CD1c-positive myeloid dendritic cell (primary cell): ENCODE measurements around the gene GATAD2A.
A peak's percentile ranks its signal among the peaks of the same experiment; 100 is the strongest.
"Not testable (repeated sequence)": the region's sequence is repeated elsewhere in the genome, so short reads cannot be mapped to it uniquely, and the experiment has no call there.

Experiments
- DNase-seq: peaks from one replicate; pipeline ENCODE4 v3.0.0-alpha.2; 2016; ENCODE audit errors: extremely low spot score

The GATAD2A gene

DNA sequence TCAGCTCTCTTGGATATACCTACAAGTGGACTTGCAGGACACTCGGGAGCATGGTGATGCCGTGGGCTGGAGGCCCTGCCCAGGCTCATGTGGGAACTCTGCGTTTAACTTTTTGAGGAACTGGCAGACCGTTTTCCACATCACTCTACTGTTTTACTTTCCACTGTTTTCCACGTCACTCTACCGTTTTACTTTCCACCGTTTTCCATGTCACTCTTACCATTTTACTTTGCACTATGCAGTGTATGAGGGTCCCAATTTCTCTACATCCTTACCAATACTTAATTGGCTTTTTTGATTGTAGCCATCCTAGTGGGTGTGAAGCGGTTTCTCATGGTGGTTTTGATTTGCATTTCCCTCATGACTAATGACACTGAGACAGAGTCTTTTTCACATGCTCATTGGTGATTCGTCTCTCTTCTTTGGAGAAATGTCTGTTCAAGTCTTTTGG, 40.5 kb downstream of the GATAD2A start:
- DNase-seq, result peak; percentile 62

DNA sequence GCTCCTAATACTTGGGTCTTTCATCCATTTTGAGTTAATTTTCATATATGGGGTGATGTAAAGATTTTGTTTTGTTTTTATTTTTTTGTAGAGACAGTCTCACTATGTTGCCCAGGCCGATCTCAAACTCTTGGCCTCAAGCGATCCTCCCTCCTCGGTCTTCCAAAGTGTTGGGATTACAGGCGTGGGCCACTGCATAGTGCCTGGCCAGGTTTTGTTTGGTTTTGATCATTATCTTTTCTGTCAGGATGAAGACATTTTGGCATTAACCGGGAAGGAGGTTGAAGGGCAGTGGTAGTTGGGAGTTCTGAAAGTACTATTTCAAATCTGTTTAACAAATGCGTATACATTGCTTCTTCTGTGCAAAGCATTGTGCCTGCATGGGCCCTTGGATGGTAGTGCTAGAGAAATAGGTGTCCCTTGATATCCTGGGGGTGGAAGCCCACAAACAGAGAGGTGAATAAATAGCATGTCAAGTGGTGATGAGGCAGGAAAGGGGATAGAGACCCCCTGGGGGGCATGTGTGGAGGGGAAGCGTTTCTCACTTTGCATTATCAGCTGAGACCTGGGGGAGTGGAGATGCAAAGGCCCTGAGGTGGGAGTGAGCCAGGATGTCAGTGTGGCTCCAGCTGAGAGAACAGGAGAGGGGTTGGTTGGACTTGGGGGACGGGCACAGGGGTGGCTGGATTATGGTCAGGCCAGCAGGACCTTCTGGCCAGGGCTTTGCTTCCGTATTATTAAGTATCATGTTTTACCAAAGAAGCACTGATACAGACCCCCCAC, 41.4 kb downstream of the GATAD2A start:
- DNase-seq, result no peak

DNA sequence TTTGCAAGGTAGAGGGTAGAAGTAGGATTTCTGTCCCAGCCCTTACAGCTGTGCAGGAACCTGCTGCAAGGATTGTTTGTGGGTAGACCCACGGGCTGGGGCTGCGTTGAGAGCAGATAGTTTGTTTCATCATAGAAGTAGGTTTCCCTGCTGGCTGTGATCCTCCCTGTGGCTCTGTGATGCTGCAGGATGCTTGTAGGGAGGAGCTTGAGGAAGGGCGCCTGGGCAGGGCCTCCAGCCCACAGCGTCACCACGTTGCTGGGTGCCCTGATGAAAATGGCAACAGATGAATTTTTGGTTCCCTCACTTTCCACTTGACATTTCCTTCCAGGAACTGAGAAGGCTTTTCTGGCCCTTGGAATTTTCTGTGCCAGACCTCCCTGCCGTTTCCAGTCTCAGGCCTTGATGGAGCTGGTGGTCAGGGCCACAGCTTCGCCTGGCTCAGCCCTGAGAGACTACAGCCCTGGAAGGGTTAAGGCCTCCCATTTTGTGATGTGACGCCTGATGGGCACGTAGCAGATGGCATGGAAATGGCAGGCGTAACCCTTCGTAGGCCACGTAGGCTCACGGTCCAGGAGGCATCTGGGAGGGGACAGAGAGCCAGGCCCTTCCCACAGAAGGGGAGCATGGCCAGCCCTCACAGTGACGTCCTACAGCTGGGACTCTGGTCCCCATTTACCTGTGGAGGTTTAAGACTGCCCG, 42.2 kb downstream of the GATAD2A start:
- peak; percentile 33 for DNase-seq

DNA sequence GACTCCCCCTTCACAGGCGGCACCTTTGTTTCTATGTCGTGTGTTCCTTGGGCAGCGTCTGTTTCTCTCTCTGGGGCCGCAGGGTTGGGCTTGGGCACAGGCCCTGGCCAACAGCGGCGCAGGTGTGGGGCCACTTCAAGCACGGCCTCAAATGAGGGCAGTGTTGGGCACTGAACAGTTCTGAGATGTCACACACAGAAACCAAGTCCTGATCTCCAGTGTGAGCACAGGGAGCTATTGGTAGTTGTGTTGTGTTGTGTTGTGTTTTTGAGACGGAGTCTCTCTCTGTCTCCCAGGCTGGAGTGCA, 42.7 kb downstream of the GATAD2A start:
- no peak for DNase-seq

DNA sequence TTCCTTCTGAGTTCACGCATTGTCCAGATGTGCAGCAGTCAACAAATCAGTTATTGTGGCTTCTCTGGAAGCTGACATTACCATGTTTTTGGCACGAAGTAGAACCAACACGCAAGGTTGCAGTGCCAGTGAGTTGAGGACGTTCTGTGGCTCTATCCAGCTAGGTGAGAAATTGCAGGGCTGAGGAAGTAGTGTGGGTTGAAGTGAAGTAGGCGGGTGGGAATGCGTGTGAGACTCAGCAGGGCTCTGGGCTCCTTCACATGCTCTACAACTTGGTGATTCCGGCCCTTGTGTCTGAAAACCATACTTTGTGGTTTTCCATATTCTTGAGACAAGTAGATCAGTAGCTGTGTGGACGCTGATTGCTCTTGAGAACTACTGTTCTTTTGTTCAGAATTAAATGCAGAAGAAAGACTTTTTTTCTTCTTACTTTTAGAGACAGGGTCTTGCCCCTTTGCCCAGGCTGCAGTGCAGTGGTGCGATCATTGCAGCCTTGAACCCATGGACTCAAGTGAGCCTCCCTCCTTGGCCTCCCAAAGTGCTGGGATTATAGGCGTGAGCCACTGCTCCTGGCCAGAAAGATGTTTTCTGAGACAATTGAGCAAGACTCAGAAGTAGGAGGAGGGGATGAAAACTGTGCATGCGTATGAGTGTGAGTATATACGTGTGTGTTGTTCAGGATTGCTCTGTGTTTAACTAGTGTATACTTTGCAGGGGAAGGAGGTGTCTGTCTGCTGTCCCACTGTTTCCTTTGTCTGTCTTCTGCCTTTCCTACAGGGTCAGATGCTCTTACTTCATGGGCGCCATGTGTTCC, 46.2 kb downstream of the GATAD2A start:
- DNase-seq, result peak; percentile 81

DNA sequence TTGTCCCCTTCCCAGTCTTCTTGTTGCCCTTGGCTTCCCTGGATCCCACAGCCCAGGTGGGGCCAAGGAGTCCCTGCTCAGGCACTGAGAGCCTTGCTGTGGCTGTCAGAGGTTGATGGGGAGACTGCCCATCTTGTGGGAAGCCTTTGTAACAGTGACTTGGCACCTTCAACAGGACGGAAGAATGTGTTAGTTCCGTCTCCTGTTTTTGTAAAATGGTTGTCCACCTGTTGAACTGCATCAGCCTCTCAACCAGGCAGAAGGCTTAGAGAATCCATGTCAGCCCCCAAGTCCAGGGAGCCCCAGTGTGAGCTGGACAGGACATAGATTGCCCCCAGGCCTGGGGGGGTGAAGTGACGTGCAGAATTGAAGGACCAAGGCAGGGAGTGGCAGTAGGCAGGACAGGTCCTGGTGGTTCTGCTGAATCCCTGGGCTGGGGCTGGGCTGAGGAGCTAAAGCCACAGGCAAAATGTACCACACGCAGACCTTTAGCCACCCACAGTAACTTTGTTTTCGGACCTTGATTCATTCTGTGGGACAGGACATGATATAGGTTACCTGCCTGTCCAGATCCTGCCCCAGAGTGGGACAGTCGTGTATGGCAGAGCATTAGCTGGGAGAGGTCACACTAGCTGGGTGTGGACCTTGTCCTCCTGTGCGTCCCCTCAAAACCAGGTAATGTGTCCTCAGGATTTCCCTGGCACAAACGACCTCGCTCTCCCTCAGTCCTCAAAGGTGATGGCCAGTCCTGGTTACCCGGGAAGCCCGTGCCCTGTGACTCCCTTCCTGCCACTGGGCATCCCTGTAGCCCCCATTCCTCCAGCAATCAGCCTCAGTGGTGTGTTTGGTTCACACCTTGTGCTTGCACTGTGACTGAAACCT, 47.0 kb downstream of the GATAD2A start:
- no peak for DNase-seq

DNA sequence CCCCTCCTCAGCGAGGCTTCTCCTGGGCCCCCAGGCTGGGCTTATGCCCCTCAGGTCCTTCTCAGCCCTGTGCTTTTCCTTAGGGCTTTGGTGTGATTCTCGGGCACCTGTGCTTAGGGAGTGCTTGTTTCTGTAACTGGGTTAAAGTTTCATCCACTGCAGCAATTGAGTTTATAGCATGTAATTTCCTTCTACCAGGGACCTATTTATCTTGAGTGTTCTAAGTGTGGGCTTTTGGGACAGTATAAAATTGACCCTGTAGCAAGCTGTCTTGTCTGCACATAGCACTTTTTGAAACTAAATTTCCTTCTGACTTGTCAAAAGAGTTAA, 47.6 kb downstream of the GATAD2A start:
- no peak for DNase-seq

DNA sequence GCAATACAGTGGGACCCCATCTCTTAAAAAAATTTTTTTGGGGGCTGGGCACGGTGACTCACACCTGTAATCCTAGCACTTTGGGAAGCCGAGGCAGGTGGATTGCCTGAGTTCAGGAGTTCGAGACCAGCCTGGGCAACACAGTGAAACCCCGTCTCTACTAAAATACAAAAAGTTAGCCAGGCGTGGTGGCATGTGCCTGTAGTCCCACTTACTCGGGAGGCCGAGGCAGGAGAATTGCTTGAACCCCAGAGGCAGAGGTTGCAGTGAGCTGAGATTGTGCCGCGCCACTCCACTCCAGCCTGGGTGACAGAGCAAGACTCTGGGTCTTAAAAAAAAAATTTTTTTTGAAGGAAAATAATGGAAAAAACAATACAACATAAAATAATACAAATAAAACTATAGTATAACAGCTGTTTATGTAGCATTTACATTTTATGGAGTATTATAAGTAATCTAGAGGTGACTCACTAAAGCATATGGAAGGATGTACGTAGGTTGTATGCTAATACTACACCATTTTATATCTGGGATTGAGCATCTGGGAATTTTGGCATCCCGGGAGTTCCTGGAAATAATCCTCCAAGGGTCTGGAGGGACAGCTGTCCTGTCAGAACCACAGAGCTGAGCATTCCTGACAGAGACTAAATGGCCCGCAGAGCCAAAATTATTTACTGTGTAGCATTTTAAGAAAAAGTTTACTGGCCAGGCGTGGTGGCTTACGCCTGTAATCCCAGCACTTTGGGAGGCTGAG, 49.9 kb downstream of the GATAD2A start:
- DNase-seq, result not testable (repeated sequence)

DNA sequence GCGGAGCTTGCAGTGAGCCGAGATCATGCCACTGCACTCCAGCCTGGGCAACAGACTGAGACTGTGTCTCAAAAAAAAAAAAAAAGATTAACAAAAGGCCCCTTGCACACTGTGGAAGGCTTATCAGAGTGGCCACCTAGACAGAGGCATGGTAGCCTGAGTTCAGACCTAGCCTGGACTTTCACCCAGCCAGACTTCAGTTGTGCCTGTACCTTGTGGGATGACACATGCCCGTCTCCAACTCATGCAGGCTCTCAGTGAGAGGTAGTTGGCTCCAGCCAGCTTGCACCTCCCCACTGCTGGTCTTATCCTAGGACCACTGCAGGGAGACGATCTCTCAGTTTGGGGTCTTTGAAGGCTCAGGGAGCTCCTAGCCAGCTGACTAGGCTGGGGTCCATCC, 52.2 kb downstream of the GATAD2A start:
- DNase-seq, result no peak

DNA sequence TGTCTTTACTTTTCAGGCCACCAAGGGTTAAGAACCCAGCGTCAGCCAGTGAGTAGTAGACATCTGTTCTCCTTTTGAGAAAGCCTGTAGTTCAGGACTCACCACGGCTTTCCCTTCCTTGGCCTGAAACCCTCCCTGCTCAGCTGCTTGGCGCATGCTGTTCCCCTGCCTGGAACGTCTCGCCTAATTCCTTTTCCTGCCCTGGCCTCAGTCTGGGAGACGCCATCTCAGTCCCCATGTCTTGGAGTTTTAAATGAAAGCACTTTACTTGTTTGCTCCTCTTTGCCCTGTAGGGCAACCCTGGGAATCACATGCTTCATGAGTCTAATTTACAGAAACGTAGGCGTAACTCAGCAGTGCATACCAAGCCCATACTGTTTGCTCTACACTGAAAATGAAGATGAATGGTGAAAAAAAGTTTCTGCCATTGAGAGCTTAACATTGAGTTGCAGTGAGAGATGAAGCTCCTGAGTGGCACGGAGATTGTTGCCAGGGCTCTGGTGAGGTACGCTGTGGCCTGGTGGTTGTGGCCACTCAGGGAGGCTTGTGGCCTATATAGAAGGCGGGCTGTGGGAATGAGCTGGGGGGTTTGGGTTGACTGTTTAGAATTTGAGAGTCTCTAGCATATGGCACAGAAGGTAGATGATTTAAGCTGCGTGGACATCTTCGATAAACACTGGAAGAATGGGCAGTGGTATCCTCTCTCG, 52.8 kb downstream of the GATAD2A start:
- DNase-seq, result peak; percentile 18

DNA sequence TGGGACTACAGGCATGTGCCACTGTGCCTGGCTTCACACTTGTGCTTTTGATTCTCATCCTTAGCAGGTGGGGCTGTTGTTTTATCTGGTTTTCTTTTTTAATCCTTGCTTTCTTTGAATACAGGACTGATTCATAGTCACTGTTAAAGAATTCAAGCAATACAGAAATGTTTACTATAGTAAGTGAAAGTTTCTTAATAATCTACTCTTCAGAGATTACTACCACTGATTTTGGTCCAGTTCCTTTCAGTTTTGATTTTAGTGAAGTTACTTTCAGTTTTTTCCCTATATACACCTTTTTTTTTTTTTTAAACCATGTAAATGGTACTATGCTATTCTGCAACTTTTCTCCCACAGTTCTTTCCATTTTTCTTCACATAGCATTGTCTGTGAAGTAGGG, 53.6 kb downstream of the GATAD2A start:
- DNase-seq, result no peak

DNA sequence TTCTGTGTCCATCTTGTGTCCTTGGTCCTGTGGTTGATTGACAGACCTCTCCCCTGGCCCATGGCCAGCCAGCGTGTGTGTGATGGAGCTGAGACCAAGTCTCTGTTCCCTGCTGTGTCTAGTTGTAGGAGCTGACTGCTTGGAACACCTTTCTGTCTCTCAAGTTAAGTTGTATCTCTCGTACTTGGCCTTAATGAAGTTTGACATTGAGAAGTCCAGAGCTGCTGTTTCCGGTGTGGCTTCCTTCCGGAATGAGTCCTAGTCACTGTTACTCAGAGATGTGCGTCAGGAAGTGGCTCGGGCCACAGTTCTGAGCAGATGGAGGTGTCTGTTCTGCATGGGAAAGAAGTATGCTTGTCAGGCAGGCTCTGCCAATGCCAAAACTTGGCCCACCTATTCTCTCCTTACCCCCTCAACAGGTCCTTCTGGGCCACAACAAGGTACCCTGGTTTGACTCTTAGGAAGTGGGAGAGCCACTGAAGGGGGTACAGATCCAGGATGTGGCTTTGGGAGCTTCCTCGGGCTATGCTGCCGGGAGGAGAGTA, 54.3 kb downstream of the GATAD2A start:
- DNase-seq, result peak; percentile 48

DNA sequence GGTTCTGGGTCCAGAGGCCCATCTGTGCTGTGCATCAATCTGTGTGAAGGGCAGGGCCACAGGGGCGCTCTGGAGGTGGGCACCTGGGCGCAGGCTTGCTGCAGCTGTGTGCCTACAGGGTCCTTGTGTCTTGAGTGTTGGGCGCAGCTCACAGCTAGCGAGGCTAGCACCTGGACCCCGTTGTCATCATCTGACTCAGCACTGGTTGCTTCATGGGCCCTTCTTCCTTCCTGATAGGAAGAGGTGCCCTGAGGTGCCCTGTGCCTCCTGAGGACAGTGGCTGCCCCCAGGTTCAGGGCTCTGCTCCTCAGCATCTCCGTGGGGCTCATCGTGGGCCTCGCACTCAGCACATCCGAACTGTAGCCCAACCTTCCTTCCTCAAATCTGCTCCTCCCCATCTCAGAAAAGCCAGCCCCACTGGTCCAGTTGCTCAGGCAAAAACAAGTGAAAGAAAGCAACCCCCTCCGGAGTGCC, 54.8 kb downstream of the GATAD2A start:
- no peak for DNase-seq

DNA sequence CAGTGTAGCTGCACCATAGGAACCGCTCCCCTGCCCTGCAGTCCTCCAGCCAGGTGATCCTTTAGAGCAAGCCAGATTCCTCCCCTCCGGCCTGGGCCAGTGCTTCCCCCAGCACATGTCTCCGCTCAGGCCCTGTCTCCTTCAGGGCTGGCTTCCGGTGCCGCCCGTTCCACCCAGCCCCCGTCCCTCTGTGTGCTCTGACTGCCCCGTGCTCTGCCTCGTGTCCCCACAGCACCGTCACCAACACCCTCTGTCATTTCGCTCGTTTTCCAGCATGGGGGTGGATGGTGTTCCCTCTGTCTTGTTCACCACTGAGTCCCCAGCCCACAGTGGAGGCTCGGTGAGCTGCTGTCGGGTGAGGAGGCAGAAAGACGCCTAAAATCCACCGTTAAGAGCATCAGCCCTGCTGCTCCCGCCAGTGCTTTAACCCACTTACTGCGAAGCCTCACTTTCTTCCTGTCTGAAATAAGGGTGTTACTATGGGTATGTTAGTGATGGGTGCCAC, 55.3 kb downstream of the GATAD2A start:
- peak; percentile 62 for DNase-seq

DNA sequence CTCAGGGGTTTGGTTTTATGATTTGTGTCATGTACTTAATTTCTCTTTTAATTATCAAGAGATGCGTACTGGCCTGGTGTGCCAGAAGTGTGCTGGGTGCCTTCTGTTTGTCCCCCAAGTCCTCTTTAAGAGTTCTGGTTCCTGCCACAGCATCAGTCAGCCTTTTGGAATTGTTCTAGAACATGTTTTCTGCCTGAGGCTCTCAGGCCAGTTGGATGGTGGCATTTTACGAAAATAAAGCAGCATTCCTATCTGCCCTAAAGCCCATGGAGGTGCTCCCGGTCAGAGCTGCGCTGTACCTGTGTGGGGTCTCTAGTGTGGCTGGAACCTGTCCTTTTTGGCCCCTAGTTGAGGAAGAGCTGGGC, 55.8 kb downstream of the GATAD2A start:
- DNase-seq, result no peak

DNA sequence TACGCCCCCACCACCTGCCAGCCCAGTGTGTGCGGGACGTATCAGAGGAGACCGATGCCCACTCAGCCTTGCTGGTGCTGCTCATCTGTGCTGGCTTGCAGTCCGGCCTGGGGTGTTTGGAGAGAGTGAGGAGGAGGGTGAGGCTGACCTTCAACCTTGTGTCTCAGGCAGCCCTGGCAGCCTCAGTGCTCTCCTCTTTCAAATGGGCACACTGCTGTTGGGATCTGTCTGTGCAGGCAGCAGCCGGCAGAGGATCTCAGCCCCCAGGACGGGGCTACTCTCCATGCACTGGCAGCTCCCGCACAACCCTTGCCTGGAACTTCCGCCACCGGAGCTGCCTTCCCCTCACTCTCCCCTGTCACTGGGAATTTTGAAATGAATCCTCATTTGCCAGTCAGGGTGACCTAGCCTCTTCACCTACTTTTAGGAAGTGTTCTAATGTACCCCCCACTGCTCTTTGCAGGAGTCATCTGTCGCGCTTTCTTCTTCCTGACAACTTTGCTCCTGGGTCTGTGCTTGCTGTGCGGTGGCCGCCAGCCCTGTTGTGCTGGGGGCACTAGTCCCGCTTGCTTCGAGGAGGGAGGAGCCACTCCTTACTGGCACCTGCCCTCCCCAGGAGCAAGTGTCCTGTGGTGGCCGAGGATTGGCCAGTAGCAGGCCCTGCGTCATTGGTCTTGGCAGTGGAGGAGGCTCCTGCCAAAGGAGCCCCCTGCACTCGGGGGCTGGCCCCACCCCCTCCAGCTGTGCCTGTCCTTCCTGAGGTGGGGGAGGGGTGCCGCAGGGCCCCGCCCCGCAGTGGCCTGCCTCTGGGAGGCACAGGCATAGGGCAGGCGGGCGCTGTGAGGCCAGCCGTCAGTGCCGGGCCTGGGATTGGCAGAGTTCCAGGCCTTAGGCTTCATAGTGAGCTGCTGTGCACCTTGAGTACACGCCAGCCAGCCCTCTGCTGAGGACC, 56.5 kb downstream of the GATAD2A start:
- peak; percentile 50 for DNase-seq

DNA sequence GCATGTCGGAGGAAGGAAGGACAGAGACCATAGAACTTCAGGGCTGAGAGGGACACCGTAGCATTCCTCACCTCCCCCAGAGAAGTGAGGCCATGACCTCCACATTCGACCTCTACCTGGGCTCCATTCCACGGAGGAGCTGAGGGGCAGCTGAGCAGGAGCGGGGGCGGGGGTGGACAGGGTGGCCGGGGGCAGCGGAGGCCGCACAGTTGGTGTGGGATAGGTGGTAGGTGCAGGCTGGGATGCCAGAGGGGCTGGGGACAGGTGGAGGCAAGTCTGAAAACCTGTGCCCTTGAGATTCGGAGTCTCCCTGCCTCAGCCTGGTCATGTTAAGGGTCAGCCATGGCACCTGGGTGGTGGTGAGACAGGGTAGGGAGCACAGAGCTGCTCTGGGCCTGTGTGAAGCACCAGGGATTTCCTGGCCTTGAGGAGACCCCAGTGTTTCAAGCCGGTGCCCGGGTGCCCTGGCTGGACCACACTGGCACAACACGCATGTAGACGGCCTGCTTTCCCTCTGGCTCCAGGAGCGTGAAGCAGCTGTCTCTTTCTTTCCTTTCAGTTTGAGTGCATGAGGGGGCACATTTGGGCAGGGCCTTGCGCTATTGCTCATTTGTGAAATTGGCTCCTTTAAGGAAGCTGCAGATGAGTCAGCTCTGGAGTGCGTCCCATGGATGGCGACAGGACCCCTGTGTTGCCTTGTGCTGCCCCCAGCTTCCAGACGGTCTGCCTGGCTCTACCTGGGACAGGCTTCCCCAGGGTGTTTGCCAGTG, 58.1 kb downstream of the GATAD2A start:
- peak; percentile 38 for DNase-seq
